GM21360 (cell line): ENCODE results near the gene TBL2.
A peak's percentile ranks its signal among the peaks of the same experiment; 100 is the strongest.
"Not testable (repeated sequence)": the region's sequence is repeated elsewhere in the genome, so short reads cannot be mapped to it uniquely, and the experiment has no call there.

Experiments used
- ATAC-seq: cut with Tn5 transposase; IDR thresholded peaks from one replicate; pipeline ENCODE4 v1.9.1; 2021; ENCODE audit warnings: mild to moderate bottlenecking, moderate library complexity; ENCODE audit not compliant: unreplicated experiment

TBL2 gene

DNA sequence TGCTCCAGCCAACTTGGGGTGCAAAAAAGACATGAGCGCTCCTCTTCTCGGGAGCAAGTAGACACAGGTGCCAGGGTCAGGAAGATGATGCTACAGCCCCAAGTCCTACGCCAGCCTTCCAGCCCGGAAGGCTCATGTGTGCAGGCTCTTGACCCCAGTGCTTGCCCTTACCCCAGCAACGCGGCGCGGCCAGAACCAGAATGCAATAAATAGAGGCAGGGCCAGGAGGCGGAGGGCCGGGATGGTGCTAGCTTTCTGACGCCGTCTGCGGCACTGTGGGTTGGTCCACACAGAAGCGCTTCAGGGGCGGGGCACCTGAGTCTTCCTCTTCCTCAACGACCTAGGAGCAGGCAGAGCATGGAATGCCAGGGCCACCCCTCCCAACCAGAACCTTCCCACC, 41.3 kb downstream of the TBL2 start:
- no peak for ATAC-seq

DNA sequence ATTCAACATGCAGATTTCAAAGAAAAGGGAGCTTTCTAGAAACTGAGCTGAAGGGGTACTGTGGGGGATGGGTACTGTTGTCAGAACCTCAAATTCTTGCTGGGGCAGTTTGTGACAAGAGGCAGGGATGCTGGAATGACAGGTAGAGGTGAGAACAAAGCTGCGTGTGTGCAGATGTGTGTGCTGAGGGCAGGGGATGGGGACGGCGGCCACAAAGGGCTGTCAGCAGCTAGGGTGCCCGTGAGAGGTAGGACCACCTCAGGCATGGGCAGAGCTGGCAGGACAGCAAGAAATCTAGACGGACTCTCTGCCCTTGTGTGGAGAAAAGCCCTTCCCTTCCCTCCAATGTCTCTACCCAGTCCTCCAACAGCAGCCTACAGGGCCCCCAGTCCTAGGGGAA, 41.9 kb downstream of the TBL2 start:
- no peak for ATAC-seq

DNA sequence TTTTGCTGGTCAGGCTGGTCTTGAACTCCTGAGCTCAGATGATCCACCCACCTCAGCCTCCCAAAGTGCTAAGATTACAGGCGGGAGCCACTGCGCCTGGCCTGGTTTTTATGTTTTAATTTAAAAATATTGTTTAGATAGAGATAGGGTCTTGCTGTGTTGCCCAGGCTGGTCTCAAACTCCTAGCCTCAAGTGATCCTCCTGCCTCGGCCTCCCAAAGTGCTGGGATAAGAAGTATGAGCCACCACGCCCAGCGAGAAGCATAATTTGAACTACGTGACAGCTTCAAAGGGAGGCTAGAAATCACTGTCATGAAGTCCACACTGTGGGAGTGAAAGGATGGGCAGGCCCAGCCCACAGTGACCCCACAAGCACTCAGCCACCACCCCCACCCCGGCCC, 42.5 kb downstream of the TBL2 start:
- not testable (repeated sequence) for ATAC-seq

DNA sequence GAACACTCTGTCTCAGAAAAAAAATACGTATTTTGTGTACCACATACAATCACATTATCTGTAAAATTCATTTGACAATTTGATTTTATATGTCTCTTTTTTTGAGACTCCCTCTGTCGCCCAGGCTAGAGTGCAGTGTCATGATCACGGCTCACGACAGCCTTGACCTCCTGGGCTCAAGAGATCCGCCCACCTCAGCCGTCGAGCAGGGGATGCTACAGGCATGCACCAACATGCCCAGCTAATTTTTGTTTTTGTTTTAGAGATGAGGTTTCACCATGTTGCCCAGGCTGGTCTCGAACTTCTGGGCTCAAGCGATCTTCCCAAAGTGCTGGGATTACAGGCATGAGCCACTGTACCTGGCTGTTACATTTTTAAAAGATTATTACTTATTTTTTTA, 44.6 kb downstream of the TBL2 start:
- no peak for ATAC-seq

DNA sequence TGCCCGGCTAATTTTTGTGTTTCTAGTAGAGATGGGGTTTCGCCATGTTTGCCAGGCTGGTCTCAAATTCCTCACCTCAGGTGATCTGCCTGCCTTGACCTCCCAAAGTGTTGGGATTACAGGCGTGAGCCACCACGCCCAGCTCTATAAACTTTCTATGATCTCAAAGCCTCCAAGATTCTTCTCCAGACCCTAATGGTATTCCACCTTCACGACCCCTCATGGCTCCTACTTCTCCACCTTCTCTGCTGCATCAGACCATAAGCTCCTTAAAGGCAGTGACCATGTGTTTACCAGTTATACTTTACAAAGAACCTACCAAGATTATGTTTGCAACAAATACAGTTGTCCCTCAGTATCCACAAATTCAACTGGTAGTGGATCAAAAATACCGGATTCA, 46.2 kb downstream of the TBL2 start:
- no peak for ATAC-seq

DNA sequence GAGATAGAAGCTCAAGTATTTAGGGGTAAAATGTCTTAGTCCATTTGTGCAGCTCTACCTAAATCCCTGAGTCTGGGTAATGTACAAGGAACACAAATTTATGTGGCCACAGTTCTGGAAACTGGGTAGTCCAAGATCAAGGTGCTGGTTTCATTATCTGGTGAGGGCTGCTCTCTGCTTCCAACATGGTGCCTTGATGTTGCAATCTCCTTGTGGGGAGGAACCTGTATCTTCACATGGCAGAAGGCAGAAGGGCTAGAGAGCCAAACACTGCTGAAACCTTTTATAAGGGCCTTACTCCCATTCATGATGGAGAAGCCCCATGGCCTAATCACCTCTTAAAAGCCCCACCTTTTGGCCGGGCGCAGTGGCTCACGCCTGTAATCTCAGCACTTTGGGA, 47.6 kb downstream of the TBL2 start:
- no peak for ATAC-seq

DNA sequence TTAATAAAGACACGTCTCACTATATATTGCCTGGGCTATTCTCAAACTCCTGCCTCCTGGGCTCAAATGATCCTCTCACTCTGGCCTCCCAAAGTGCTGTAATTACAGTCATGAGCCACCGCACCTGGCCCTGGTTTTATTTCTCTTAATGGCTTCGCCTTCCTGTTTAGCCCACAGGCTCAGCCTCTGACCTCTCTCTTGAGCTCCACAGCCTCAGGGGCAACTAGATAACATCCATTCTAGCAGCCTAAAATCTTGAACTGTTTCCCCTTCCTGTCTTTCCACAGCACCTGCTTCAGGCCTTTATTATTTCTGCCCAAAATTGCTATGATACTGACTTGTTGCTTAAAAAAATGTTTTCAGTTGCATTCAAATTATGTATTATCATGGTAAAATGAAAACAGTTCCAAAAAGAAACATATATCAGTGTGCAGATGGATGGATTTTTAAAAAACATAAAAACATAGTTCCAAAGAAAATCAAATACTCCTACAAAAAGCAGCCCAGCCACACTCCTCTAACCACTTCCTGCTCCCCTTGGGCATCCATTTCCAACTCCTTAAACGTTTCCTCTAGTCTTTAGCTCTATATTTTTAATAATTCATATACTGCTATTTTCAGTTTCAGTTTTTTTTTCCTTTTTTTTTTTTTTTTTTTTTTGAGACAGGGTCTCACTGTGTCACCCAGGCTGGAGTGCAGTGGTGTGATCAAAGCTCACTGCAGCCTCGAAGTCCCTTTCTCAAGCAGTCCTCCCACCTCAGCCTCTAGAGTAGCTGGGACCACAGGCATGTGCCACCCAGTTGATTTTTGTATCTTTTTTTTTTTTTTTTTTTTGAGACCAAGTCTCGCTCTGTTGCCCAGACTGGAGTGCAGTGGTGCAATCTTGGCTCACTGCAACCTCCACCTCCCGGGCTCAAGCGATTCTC, 51.2 kb downstream of the TBL2 start:
- no peak for ATAC-seq

DNA sequence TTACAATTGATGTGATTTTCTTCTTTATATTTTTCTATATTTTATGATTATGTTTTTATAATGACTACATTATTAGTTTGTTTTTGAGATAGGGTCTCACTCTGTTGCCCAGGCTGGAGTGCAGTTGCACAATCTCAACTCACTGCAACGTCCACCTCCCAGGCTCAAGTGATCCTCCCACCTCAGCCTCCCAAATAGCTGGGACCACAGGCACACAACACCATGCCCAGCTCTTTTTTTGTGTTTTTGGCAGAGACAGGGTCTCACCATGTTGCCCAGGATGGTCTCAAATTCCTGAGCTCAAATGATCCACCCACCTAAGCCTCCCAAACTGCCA, 52.3 kb downstream of the TBL2 start:
- not testable (repeated sequence) for ATAC-seq

DNA sequence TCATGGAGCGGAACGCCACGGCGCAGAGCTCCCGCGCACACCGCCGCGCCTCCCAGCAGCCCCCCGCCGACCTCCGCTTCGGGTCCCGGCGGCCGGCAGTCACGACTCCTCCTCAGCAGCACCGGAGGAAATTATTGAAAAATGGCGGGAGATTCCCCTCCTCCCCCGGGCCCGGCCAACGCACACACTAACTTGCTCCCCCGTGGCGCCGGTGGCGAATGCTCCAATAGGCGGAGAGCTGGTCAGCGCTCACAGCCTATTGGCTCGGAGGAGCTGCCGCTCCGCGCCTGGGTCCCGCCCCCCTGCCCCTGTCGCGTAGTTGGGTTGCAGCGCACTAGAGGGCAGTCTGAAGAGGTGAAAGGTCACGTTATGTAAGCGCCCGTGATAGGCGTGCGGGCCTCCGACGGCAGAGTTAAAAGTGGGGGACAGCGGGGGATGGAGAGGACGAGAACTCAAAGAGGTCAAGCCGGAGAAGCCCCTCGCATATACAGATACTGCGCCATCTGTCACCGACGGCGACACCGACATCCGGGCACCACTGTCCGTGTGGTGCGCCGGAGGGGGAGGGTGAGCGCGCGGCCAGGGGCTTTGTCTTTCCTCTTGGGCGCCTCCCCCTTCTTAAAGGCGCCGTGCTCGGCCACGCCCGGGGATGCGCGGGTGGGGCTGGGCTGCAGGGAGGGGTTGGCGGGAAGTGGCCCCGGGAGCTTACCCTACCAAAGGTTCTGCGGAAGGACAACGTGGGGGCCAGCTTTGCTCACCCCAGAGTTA, 56.1 kb downstream of the TBL2 start, which contains the start of gene BAZ1B:
BAZ1B (minus strand) TSS at position 189 of the 768 bp plus-strand sequence. CDS start 360 bp downstream, outside the sequence.
- peak; percentile 68 for ATAC-seq

DNA sequence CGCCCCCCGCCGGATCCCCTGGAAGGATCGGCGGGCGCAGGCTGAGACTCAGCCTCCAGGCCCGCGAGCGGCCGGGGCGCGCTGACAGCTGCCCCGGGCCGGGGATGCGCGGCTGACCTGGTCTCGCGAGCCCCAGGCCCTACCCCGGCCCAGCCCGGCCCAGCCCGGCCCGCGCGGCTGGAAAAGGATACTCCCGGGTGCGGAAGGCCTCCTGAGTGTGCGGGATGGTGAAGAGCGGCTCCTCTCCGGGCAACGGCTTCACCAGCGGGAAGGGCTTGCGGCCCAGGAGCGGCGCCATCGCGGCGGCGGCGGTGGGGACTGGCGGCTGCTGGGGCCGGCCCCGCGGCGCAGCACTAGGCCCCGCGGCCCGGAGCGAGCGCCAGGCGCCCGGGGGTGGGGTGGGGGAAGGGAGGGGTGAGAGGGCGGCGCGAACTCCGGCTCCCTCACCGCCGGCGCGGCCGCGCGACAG, 56.7 kb downstream of the TBL2 start:
- peak; percentile 41 for ATAC-seq

DNA sequence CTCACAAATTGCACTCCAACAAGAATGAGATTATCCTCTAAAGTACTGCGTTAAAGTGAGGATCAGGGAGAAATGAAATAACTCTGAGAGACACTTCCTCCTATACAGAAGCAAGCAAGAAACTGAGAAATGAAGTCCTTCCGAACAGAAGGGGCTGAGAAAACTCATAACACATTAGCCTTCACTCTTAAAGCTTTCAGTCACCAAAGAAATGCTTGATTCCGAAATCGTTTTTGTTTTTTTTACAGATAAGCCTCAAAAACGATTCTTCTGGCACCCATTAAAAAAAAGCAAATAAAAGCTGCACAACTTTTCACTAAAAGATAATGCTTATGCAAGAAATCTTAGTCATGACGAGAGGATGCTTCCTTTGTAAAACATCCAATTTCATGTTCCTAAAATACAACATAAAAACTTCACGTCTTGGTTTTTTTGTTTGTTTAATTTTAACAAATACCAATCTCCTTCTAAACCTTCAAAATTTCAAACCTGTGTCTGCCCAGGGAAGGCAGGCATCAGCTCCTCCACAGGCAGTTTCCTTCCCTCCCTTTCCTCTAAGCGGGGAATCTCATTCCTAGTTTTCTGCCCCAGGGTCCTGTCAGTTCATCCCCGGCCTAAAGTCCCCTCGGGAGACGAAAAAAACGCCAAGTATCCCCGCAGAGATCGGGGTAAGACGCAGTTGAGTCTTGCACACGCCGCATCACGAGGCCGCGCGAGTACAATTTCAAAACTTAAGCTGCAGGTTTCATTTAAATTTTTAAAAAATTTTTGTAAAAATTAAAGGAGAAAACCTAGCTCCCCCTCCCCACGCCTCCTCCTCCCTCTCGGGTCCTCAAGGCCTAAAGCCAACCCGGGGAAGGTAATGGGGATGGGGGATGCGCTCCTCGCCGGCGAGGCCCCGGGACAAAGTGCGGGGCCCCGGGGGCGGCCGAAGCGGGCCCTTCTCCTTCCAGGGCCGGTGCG, 57.4 kb downstream of the TBL2 start:
- ATAC-seq, result no peak

DNA sequence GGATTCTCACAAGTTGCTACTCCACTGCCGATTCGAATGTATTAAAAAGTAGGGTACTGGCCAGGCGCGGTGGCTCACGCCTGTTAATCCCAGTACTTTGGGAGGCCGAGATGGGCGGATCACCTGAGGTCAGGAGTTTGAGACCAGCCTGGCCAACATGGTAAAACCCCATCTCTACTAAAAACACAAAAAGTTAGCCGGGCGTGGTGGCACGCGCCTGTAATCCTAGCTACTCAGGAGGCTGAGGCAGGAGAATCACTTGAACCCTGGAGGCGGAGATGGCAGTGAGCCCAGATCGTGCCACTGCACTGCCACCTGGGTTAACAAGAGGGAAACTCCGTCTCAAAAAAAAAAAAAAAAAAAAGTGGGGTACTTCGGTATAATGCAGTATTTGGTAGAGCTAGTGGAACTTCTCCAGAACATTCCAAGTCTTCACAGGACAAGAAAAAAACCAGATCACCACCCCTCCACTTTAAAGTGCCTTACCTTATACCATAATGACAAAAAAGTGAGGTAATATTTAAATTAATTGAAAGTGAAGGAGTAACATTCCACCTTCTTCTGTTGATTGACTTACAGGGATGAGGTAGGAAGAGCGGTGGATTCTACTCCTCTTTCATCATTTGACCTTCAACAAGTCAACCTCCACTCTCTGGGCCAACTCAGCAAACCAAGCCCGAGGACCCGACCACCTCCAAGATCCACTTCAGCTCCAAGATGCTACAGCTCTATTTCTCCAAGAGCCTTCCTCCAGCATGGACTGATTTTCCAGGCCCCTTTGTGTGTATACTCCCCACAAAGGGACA, 58.3 kb downstream of the TBL2 start:
- no peak for ATAC-seq

DNA sequence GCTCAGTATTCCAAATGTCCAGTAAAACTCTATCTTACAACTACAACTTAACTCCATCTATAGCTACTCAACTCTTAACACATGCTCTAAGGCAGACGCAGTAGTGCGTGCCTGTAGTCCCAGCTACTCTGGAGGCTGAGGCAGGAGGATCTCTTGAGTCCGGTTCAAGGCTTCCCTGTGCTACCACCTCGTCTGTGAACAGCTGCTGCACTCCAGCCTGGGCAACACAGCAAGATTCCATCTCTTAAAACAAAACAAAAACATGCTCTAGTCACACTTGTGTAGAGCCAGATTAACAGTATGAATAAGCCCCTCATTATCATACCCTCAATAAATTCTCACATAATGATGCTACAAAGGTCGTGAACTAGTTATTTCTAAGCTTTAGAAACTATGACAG, 59.9 kb downstream of the TBL2 start:
- ATAC-seq, result no peak
